GM18507 (cell line): ENCODE results near the gene RNASE8.

ENCODE experiments used
- DNase-seq: peaks from one replicate; pipeline ENCODE4 v3.0.0; 2011; ENCODE audit warnings: low read depth; ENCODE audit not compliant: insufficient read length; ENCODE audit errors: extremely low spot score
- FAIRE-seq: peaks from 2 replicates; lab custom pipeline; 2011; peaks lifted over from hg19 to GRCh38; lab: Jason Lieb, UNC

RNASE8 gene

DNA sequence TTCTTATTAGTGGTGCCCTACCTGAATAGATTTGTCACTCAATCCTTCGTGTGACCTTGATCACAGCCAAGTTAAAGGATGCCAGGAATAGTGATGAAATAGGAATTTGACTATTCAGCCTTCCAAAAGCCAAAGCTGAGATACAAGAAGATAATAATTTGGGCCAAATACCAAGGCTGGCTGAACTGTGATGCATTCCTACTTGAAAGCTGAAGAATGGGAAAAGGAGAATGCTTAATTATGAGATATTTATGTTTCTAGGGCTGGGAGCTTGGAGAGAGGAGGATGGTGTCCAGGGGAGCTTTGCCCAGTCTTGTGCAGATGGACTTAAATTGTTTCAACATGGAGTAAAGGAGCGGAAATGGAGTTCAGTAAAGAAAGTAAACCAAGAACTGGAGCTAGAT is 10.2 kb upstream of the RNASE8 start:
- no peak for FAIRE-seq
- no peak for DNase-seq

GRCh38 chr14:21048638-21049037 is 9.0 kb upstream of the RNASE8 start:
- FAIRE-seq (no peak), DNase-seq (no peak)

DNA sequence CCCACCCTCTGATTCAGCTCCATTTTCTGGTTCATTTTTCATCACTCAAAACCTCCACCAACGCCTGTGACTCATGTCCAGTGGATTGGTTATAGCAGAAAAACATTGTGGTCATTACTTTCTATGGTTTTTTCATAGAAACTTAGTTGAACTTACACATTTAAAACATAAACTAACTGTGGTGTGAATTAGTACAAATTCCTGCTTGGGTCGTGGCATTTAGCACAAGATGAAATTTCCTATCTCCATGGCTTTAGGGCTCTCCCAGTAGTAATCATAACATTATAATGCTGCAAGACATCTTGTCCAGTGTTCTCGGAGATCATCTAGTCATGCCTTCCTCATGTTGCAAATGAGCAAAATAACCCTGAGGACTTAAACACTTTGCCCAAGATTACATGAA is 8.3 kb upstream of the RNASE8 start:
- DNase-seq (no peak), FAIRE-seq (no peak)

GRCh38 chr14:21050597-21050996 is 7.0 kb upstream of the RNASE8 start:
- DNase-seq (no peak), FAIRE-seq (no peak)

DNA sequence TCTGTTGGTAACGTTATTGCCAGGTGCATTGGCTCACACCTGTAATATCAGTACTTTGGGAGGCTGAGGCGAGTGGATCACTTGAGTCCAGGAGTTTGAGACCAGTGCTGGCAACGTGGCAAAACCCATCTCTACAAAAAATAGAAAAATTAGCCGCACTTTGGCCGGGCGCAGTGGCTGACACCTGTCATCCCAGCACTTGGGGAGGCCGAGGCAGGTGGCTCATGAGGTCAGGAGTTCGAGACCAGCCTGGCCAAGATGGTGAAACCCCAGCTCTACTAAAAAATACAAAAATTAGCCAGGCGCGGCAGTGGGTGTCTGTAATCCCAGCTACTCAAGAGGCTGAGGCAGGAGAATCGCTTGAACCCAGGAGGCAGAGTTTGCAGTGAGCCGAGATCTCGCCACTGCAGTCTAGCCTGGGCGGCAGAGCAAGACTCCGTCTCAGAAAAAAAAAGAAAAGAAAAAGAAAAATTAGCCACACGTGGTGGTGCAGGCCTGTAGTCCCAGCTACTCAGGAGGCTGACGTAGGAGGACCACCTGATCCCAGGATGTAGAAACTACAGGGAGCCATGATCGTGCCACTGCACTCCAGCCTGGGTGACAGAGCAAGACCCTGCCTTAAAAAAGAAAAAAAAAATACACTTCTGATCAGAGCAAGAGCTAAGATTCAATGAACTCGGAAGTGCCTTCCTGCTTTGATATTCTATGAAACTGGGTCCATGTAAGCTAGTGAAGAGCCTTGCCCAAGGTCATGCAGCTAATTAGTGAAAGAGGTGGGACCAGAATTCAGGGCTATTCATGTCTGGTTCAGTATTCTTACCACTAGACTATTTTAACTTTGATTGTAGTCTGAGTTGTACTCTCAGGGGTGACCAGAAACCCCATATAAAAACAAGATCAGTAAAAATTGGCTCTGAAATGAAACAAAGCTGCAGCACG is 4.2 kb upstream of the RNASE8 start:
- no peak for FAIRE-seq
- no peak for DNase-seq

DNA sequence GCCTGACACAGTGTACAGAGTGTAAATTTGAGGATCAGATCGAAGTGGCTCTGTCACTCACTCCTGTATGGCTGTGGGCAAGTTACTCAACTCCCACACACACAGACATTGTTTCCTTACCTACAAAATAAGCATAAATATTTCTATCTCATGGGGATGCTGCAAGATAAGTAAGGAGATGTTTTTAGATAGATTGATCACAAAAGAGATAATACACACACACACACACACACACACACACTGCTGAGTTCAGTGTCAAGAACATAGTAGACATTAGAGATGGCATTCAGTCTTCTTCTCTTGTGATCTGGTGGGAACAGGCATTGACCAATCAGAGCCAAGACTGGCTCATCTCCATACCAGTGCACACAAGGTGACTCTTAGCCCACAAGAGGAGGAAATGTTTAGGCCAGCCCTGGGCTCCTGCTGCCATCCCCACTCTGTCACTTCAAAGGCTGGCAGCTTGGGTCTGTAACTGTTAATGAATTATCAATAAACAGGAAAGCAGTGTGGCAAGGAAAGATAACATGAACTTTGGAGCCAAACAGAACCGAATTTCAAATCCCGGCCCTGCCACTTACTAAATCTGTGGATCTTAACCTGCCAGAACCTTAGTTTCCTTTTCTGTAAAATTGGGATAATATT is 3.4 kb upstream of the RNASE8 start:
- FAIRE-seq, result no peak

GRCh38 chr14:21054768-21055145 is 2.9 kb upstream of the RNASE8 start:
- FAIRE-seq, result no peak
- no peak for DNase-seq

More for the DNA sequence above, 3.4 kb upstream of the RNASE8 start:
- no peak for DNase-seq

GRCh38 chr14:21055432-21056117 is 2.0 kb upstream of the RNASE8 start:
- FAIRE-seq, result no peak
- DNase-seq, result no peak

DNA sequence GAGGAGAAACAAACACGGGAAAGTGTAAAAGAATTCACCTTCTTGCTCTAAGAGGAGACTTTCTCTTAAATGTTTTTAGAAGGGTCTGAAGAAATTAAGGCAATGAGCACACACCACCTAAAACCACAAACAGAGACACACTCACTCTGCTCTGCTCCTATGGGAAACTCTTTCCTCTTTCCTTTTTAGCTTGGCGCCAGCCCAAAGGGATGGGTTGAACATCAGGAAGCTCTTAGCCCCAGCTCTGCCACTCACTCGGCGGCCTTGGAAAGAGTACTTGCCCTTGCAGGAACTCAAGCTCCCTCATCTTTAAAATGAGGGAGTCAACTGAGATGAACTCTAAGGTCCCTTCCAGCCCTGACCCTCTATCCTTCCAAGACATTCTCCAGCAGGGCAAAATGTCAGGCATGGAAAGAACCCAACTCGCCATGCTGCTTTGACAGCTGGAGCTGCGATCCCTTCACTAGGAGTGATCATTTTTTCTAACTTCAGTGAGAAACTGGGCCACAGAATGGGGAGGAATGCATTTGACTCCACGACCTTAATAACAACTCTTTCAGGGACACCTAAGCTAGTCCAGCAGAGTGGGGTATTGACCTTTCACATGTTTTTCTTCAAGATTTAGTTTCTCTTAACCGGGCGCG is 980 bp upstream of the RNASE8 start:
- FAIRE-seq (no peak), DNase-seq (no peak)

DNA sequence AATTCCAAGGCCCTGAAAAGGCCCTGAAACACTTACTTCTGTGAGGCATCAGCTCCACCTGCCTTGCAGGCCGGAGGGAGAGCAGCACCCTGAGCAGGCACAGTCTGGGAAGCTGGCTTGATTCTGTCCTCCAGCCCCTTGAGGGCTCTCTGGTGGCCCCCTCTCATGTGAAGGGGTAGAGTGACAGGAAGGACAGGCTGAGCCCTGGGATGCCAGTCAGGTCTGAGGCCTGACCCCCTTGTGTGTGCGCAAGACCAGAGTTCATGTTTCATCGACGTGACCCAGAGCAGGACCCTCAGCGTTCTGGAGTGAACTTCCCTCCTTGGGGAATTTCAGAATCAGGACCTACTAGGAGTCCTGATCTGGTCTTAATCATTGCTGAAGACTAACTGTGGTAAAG is 1.3 kb downstream of the RNASE8 start:
- no peak for FAIRE-seq

GRCh38 chr14:21059842-21060613 is 2.4 kb downstream of the RNASE8 start:
- DNase-seq (no peak), FAIRE-seq (no peak)

More for the DNA sequence above, 1.3 kb downstream of the RNASE8 start:
- no peak for DNase-seq

DNA sequence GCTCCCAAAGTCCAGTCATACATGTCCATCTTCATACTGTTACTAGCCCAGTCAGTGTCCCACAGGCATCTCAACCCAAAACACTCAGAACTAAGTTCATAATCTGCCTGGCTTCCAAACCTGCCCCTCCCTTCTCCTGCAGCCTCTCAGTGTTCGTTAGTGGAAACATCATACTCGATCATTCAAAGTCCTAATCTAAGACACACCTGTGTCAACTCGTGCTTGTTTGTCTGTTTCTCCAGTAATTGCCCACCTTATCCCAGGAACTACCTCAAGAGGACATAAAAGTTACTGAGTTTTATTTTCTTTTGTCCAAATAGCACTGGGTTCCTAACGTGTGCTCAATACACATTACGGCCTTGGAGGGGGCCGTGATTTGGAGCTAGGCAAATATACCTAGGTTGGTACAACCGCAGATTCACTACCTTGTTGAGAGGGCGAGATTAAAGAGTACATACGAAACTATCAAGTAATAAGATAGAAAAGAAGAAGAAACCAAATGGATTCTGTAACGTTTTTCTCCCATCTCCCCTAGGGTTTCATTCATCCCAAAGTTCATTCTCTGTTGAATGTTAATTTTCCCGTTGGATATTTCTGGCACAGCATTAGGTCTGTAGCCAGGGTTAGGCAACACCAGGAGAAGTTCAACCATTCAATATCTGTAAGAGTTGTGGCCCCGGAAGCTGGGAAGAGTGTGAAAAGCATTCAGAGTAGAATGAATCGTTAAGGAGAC is 3.2 kb downstream of the RNASE8 start:
- no peak for DNase-seq
- no peak for FAIRE-seq

GRCh38 chr14:21061347-21061668 is 3.7 kb downstream of the RNASE8 start:
- FAIRE-seq, result no peak
- no peak for DNase-seq

DNA sequence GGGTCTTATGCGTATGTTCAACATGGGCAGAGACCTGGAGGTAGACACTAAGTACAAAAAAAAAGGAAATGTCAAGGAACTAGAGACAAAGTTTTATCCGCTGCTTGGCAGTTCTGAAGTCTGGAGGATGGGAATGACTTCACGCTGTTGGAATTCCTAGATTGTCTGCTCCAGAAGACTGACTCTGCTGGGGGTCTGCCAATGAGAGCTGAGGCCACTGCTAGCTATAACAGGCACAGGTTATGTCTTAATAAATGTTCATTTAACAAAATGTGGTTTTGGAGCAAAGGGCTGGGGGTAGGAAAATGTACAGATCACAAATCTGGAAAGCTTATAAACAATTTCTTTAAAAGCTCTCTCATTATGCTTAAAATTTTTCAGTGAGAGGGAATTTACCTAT is 5.9 kb downstream of the RNASE8 start:
- FAIRE-seq (no peak), DNase-seq (no peak)

GRCh38 chr14:21066882-21067502 is 9.4 kb downstream of the RNASE8 start:
- no peak for DNase-seq
- FAIRE-seq, result no peak

DNA sequence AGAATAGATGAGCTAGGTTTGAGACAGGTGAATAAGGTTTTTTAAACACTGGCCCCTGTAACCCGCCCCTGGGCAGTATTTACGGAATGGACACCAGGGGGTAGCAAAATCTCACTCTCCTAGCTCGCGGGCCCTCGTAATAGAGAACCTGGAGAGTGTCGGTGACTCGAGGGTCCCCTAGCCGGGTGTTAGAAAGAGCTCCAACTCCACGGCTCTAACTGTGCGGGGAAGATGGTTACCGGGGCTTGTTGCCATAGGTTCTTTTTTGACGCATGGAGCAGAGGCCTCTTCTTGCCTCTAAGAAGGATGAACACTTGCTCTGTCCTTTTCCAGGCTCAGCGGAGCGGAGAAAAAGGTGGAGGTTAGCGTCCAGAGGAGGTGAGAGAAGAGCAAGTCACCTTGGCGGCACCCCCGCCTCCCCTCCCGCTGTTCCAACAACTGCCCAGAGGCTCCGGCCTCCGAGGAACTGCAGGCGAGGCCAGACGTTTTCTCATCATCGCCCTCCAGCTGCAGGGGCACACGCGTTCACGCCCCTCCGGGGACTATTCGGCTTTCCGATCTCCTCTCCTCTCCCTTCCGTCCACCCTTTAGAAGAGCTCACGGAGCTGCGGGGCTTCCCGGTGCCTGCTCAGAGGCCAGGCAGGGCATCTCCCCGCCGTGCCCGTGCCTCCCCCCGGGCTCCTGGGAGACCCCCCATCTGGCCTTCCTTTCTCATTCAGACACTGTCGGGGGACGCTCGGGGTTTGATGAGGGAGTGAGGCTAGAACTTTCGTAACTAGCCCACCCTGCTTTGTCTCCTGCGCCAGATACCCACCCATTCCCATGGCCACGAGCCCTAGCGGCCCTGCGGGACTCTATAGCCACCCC is 11.1 kb downstream of the RNASE8 start:
- no peak for DNase-seq
- FAIRE-seq, result peak; percentile 26

- DNase-seq (no peak), FAIRE-seq (no peak)
These were observed 11.9 kb downstream of the RNASE8 start for GRCh38 chr14:21069388-21070082.
